Measurements from ENCODE around the gene ATXN7L2.

DNA sequence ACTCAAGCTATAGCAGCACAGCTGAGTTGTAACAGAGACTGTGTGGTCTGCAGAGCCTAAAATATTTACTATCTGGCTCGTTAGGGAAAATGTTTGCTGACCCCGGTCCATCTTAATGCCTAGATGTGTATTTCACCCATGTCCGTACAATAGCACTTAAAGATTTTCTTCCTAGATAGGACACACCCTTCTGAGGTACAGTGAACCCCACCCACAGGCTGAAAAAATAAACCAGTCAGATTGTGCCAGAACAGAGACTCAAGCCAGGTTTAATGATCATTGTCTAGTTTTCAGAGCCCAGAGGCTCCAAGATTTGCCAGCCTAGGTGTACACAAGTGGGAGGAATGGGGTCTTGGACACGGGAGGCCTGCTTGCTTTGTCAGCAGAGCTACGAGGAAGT, 20.2 kb downstream of the ATXN7L2 start:
- no peak for TF ChIP-seq ZSCAN29 (IDR thresholded peaks at IDR 0.05)
- no peak for TF ChIP-seq POLR2AphosphoS5 (IDR thresholded peaks at IDR 0.05; ENCODE audit: low read length)

All from GM12878 (cell line).